NB4 (cell line): ENCODE results near the gene SSBP4.

Experiments used
- TF ChIP-seq, protein P1 (sequence below): IDR thresholded peaks from one replicate; pipeline ENCODE4 v1.5.1; 2012; ENCODE audit warnings: low read depth, low read length
- TF ChIP-seq, protein P2 (sequence below): IDR thresholded peaks from 2 replicates; pipeline ENCODE4 v1.6.1; 2011; ENCODE audit warnings: low read depth, low read length

DNA sequence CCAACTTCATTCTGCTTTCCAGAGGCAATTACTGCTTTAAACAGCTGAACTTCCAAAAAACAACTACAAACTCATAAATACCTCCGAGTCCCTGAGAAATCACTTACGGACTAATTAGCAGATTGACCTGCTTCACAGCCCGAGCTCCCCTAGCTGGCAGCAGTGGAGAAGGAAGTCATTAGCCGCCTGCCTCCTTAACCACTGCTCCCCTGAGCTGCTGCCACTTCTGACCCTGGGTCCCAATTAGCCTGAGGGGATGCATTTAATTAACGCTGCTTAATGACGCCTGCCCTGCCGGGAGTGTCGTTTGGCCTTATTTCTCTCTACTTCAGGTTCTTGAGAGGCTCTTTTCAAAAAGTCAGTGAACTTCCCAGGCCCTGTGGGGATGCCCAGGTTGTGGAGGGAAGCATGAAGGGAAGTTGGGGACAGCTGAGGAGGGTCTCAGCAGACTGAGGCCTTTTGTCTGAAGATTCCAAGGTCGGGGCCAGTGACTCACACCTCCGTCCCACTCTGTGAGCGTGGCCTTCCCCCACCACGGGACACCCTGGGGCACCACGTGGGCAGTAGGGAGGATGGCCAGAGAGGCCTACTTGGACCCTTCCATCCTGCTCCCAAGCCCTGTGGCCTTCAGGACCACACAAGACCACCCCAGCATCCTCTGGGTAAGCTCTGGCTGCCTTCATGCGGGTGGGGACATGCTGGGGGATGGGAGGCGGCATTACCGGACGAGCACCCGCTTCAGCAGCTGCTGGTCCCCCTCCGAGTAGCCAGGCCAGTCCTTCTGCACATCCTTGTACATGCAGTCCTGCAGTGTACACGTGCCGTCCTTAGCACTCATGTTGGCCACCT is 38.5 kb downstream of the SSBP4 start:
- TF ChIP-seq, protein P1, sequence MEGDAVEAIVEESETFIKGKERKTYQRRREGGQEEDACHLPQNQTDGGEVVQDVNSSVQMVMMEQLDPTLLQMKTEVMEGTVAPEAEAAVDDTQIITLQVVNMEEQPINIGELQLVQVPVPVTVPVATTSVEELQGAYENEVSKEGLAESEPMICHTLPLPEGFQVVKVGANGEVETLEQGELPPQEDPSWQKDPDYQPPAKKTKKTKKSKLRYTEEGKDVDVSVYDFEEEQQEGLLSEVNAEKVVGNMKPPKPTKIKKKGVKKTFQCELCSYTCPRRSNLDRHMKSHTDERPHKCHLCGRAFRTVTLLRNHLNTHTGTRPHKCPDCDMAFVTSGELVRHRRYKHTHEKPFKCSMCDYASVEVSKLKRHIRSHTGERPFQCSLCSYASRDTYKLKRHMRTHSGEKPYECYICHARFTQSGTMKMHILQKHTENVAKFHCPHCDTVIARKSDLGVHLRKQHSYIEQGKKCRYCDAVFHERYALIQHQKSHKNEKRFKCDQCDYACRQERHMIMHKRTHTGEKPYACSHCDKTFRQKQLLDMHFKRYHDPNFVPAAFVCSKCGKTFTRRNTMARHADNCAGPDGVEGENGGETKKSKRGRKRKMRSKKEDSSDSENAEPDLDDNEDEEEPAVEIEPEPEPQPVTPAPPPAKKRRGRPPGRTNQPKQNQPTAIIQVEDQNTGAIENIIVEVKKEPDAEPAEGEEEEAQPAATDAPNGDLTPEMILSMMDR = no peak
- TF ChIP-seq, protein P2, sequence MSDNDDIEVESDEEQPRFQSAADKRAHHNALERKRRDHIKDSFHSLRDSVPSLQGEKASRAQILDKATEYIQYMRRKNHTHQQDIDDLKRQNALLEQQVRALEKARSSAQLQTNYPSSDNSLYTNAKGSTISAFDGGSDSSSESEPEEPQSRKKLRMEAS = no peak
